Sigmoid colon (tissue), 7 donors: ENCODE results near the gene EXTL1. TPM values are rescaled to one million over a fixed set of nuclear protein-coding genes. Genes with fewer than 3 reads are reported as not detected.

Experiments
- DNase-seq: peaks from one replicate; pipeline ENCODE4 v3.0.0-alpha.2; 2019
- H3K27ac ChIP-seq, 4 donors: fragments of 200-600 bp; sonication (generic); one replicate each; pipeline ENCODE4 v1.5.1; 2016 to 2019; ENCODE audit warnings: mild to moderate bottlenecking in 1 of 4
- H3K27me3 ChIP-seq, 3 donors: fragments of 200-600 bp; sonication (generic); one replicate each; pipeline ENCODE4 v1.5.1; 2019; ENCODE audit warnings: mild to moderate bottlenecking in 1 of 3
- H3K36me3 ChIP-seq, 4 donors: fragments of 200-600 bp; sonication (generic); one replicate each; pipeline ENCODE4 v1.5.1; 2016 to 2019
- H3K4me1 ChIP-seq, 4 donors: fragments of 200-600 bp; sonication (generic); one replicate each; pipeline ENCODE4 v1.5.1; 2017 to 2019
- H3K4me3 ChIP-seq, 4 donors: fragments of 200-600 bp; sonication (generic); one replicate each; pipeline ENCODE4 v1.5.1; 2017 to 2019; ENCODE audit warnings: mild to moderate bottlenecking in 2 of 4, moderate library complexity in 1 of 4
- H3K9me3 ChIP-seq, 4 donors: fragments of 200-600 bp in 3 of 4; sonication (generic) in 3 of 4; one replicate each; pipeline versions ENCODE4 v1.5.1 to v1.6.1; 2013 to 2019
- CTCF ChIP-seq, 4 experiments: fragments of 450-650 bp in 3 of 4; fragments of 200-600 bp in 1 of 4; IDR thresholded peaks; one replicate each; pipeline ENCODE4 v1.5.1; 2016 to 2019; ENCODE audit warnings: antibody characterized with exemption in 4 of 4, mild to moderate bottlenecking in 3 of 4, moderate library complexity in 2 of 4
- EP300 ChIP-seq, 4 donors: sonication (generic); formaldehyde crosslinking; IDR thresholded peaks; one replicate each; pipeline ENCODE4 v1.6.1; 2017; ENCODE audit warnings: antibody characterized with exemption in 4 of 4
- POLR2A ChIP-seq, 2 donors: fragments of 450-650 bp; IDR thresholded peaks; one replicate each; pipeline ENCODE4 v1.6.1; 2016; ENCODE audit warnings: antibody characterized with exemption in 2 of 2, mild to moderate bottlenecking in 2 of 2, moderate library complexity in 2 of 2
- POLR2AphosphoS5 ChIP-seq, 4 donors: sonication (generic); formaldehyde crosslinking; IDR thresholded peaks; one replicate each; pipeline ENCODE4 v1.6.1; 2017; ENCODE audit warnings: antibody characterized with exemption in 4 of 4
- WGBS, 2 donors: extraction: QIAGEN DNeasy Blood & Tissue Kit; methylation state at CpG; one replicate each; pipeline ENCODE4 v1.1.7; 2013; 5-methylcytosine and 5-hydroxymethylcytosine counted together
- intact Hi-C: fragments of 100-400 bp; cut with DNase I; formaldehyde crosslinking; loops from one replicate; pipeline ENCODE4 v1.15.1; 2023
- polyA plus RNA-seq, 3 donors: library from polyadenylated mRNA; stranded (reverse); fragments of 200-250 nt; gene quantifications; one replicate each; pipeline ENCODE4 v1.2.3, GENCODE V29; 2013
- total RNA-seq, 4 donors: library from RNA; depleted of rRNA; stranded (reverse); fragments of >200 nt; gene quantifications; one replicate each; pipeline ENCODE4 v1.1.0, GENCODE V29; 2016
- donor health status: healthy with polysubstance abuse.
- donor health status: Bipolar disorder and iron deficiency.
- donor health status: healthy.

Gene EXTL1
- total and polyA plus RNA-seq, 7 donors = under 0.01 to 1.5 (median 1.0) TPM; not detected in 1

GRCh38 chr1:26005434-26006105 is 16.0 kb upstream of the EXTL1 start:
- H3K36me3 ChIP-seq = no peaks in the 10 kb centered on the region
- 81% methylated on average over 4 of the region's 4 CpGs for WGBS, 2 donors
- H3K4me1 ChIP-seq = no peaks in the 10 kb centered on the region
- no peaks in the 10 kb centered on the region for H3K27me3 ChIP-seq
- no peaks in the 10 kb centered on the region for H3K9me3 ChIP-seq
- no peak overlapping the region for H3K27ac ChIP-seq
- intact Hi-C loops = no loop called here
- no peak for TF ChIP-seq EP300 (IDR thresholded peaks at IDR 0.05)
- TF ChIP-seq POLR2AphosphoS5 (IDR thresholded peaks at IDR 0.05) = no peak
- TF ChIP-seq POLR2A (IDR thresholded peaks at IDR 0.05) = no peak
- TF ChIP-seq CTCF (IDR thresholded peaks at IDR 0.05) = no peak
- no peak overlapping the region for H3K4me3 ChIP-seq
- DNase-seq = no peak

GRCh38 chr1:26006710-26007109 is 14.9 kb upstream of the EXTL1 start:
- H3K36me3 ChIP-seq = no peaks in the 10 kb centered on the region
- intact Hi-C loops = no loop called here
- H3K4me1 ChIP-seq = no peaks in the 10 kb centered on the region
- no peak overlapping the region for H3K4me3 ChIP-seq
- 93 to 94% methylated on average over 16 of the region's 16 CpGs for WGBS, 2 donors
- no peaks in the 10 kb centered on the region for H3K9me3 ChIP-seq
- DNase-seq = no peak
- H3K27ac ChIP-seq = no peak overlapping the region
- TF ChIP-seq POLR2A (IDR thresholded peaks at IDR 0.05) (no peak), POLR2AphosphoS5 (IDR thresholded peaks at IDR 0.05) (no peak), EP300 (IDR thresholded peaks at IDR 0.05) (no peak), CTCF (IDR thresholded peaks at IDR 0.05) (no peak)
- H3K27me3 ChIP-seq = no peaks in the 10 kb centered on the region

GRCh38 chr1:26009796-26010447 is 11.7 kb upstream of the EXTL1 start:
- Histone ChIP-seq H3K4me3 (no peak overlapping the region), H3K27ac (no peak overlapping the region), H3K27me3 (no peaks in the 10 kb centered on the region), H3K4me1 (no peaks in the 10 kb centered on the region), H3K9me3 (no peaks in the 10 kb centered on the region), H3K36me3 (no peaks in the 10 kb centered on the region)
- TF ChIP-seq POLR2A (IDR thresholded peaks at IDR 0.05) = no peak
- no peak for DNase-seq
- intact Hi-C loops = no loop called here
- 76 to 83% methylated on average over 6 of the region's 6 CpGs for WGBS, 2 donors

- no peaks in the 10 kb centered on the region for H3K9me3 ChIP-seq
- no peak overlapping the region for H3K27ac ChIP-seq
- 71 to 78% methylated on average over 3 of the region's 3 CpGs for WGBS, 2 donors
- intact Hi-C loops = no loop called here
- no peak for TF ChIP-seq CTCF (IDR thresholded peaks at IDR 0.05)
- TF ChIP-seq POLR2AphosphoS5 (IDR thresholded peaks at IDR 0.05) = no peak
- no peak for TF ChIP-seq POLR2A (IDR thresholded peaks at IDR 0.05)
- no peak for TF ChIP-seq EP300 (IDR thresholded peaks at IDR 0.05)
- H3K4me3 ChIP-seq = no peak overlapping the region
- H3K27me3 ChIP-seq = no peaks in the 10 kb centered on the region
- H3K36me3 ChIP-seq = no peaks in the 10 kb centered on the region
- H3K4me1 ChIP-seq = no peaks in the 10 kb centered on the region
- DNase-seq = no peak
These were observed 10.8 kb upstream of the EXTL1 start for GRCh38 chr1:26010825-26011224.

GRCh38 chr1:26012864-26013263 is 8.7 kb upstream of the EXTL1 start:
- Histone ChIP-seq H3K4me3 (no peak overlapping the region), H3K36me3 (no peaks in the 10 kb centered on the region), H3K27me3 (no peaks in the 10 kb centered on the region), H3K9me3 (no peaks in the 10 kb centered on the region), H3K27ac (no peak overlapping the region), H3K4me1 (no peaks in the 10 kb centered on the region)
- intact Hi-C loops = no loop called here
- DNase-seq = no peak
- no peak for TF ChIP-seq POLR2AphosphoS5 (IDR thresholded peaks at IDR 0.05)
- TF ChIP-seq CTCF (IDR thresholded peaks at IDR 0.05) = no peak
- no peak for TF ChIP-seq POLR2A (IDR thresholded peaks at IDR 0.05)
- no peak for TF ChIP-seq EP300 (IDR thresholded peaks at IDR 0.05)
- WGBS, 2 donors = 40 to 71% methylated on average over 3 of the region's 3 CpGs
